Stomach (tissue), 9 donors: ENCODE results near the gene EPN2. TPM values are rescaled to one million over a fixed set of nuclear protein-coding genes. Genes with fewer than 3 reads are reported as not detected.

Experiments
- DNase-seq, 2 donors: peaks; one replicate each; pipeline versions ENCODE4 v3.0.0 to v3.0.0-alpha.2; 2013 to 2019
- H3K27ac ChIP-seq, 5 donors: fragments of 200-600 bp in 4 of 5; sonication (generic) in 4 of 5; one replicate each; pipeline ENCODE4 v1.5.1; 2013 to 2019; ENCODE audit warnings: mild to moderate bottlenecking in 1 of 5, moderate library complexity in 1 of 5
- H3K27me3 ChIP-seq, 3 donors: fragments of 200-600 bp; sonication (generic); one replicate each; pipeline ENCODE4 v1.5.1; 2017 to 2019; ENCODE audit warnings: mixed run types in 1 of 3
- H3K36me3 ChIP-seq, 4 donors: fragments of 200-600 bp; sonication (generic); 1 replicate in 3 of 4; 2 replicates in 1 of 4; pipeline ENCODE4 v1.5.1; 2016 to 2019
- H3K4me1 ChIP-seq, 4 donors: fragments of 200-600 bp; sonication (generic); one replicate each; pipeline ENCODE4 v1.5.1; 2016 to 2019
- H3K4me3 ChIP-seq, 4 donors: fragments of 200-600 bp; sonication (generic) in 3 of 4; one replicate each; pipeline ENCODE4 v1.5.1; 2016 to 2019; ENCODE audit warnings: mild to moderate bottlenecking in 1 of 4
- H3K9me3 ChIP-seq, 4 donors: fragments of 200-600 bp; sonication (generic); one replicate each; pipeline ENCODE4 v1.5.1; 2016 to 2019
- EP300 ChIP-seq: sonication (generic); formaldehyde crosslinking; IDR thresholded peaks from one replicate; pipeline ENCODE4 v1.6.1; 2017; ENCODE audit warnings: antibody characterized with exemption
- POLR2A ChIP-seq, 4 donors: fragments of 450-650 bp; IDR thresholded peaks; one replicate each; pipeline ENCODE4 v1.6.1; 2016; ENCODE audit warnings: antibody characterized with exemption in 4 of 4, control low read depth in 2 of 4, mild to moderate bottlenecking in 1 of 4, moderate library complexity in 1 of 4
- POLR2AphosphoS5 ChIP-seq, 3 donors: sonication (generic); formaldehyde crosslinking; IDR thresholded peaks; one replicate each; pipeline ENCODE4 v1.6.1; 2016; ENCODE audit warnings: antibody characterized with exemption in 3 of 3
- WGBS, 5 donors: extraction: QIAGEN DNeasy Blood & Tissue Kit in 3 of 5; methylation state at CpG; one replicate each; pipeline versions ENCODE4 v1.1.5 to v1.1.7; 2013 to 2018; 5-methylcytosine and 5-hydroxymethylcytosine counted together
- intact Hi-C: fragments of 100-400 bp; cut with DNase I; formaldehyde crosslinking; loops from one replicate; pipeline ENCODE4 v1.15.1; 2023; ENCODE audit warnings: low total_unique reads
- polyA plus RNA-seq, 3 donors: library from polyadenylated mRNA; stranded (reverse); fragments of 200-250 nt; gene quantifications; one replicate each; pipeline ENCODE4 v1.2.3, GENCODE V29; 2013
- total RNA-seq, 5 donors: library from RNA; depleted of rRNA; stranded (reverse); fragments of >200 nt; gene quantifications; one replicate each; pipeline versions ENCODE4 v1.1.0 to v1.2.3, GENCODE V29; 2014 to 2016
- TF ChIP-seq, protein P1 (sequence below), 7 experiments: fragments of 450-650 bp in 4 of 7; fragments of 200-600 bp in 3 of 7; sonication (generic) in 3 of 7; IDR thresholded peaks; one replicate each; pipeline ENCODE4 v1.5.1; 2016 to 2019; ENCODE audit warnings: antibody characterized with exemption in 7 of 7, control low read depth in 2 of 7, mild to moderate bottlenecking in 1 of 7
- donor health status: healthy with polysubstance abuse.
- donor health status: Bipolar disorder and iron deficiency.
- donor health status: healthy.

The EPN2 gene
- total and polyA plus RNA-seq, 8 donors = 10.7 to 71.9 (median 25.7) TPM

DNA sequence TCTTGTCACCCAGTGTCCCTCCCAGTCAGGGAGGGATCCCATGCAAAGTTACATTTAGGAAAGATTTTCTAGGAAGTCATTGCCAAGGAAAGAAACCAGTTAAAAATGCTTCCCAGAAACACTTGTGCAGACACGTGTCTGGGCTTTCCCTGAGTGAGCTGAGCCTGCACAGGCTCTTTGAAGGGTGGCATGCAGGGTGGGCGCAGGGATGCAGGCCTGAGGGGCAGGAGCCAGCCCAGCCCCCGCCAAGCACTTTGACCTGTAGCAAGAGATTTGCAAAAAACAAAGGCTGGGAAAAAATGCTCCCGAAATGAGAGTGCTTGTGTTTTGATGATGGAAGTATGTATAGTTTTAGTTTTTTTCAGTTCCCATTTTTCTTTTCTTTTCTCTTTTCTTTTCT is 73.0 kb downstream of the EPN2 start:
- intact Hi-C loops = no loop called here
- Histone ChIP-seq H3K4me3 (no peak overlapping the region), H3K27me3 (no peaks in the 10 kb centered on the region), H3K9me3 (no peaks in the 10 kb centered on the region), H3K27ac (no peak overlapping the region), H3K36me3 (peaks cover 27 to 56% (median 52%) of the 10 kb centered on the region in 4 donors), H3K4me1 (peaks cover 6 to 26% (median 17%) of the 10 kb centered on the region in 4 donors)
- 71 to 93% (median 85%) methylated on average over 4 of the region's 4 CpGs for WGBS, 5 donors
- TF ChIP-seq EP300 (no peak), POLR2AphosphoS5 (IDR thresholded peaks at IDR 0.05) (no peak), POLR2A (IDR thresholded peaks at IDR 0.05) (no peak)
- TF ChIP-seq, protein P1, sequence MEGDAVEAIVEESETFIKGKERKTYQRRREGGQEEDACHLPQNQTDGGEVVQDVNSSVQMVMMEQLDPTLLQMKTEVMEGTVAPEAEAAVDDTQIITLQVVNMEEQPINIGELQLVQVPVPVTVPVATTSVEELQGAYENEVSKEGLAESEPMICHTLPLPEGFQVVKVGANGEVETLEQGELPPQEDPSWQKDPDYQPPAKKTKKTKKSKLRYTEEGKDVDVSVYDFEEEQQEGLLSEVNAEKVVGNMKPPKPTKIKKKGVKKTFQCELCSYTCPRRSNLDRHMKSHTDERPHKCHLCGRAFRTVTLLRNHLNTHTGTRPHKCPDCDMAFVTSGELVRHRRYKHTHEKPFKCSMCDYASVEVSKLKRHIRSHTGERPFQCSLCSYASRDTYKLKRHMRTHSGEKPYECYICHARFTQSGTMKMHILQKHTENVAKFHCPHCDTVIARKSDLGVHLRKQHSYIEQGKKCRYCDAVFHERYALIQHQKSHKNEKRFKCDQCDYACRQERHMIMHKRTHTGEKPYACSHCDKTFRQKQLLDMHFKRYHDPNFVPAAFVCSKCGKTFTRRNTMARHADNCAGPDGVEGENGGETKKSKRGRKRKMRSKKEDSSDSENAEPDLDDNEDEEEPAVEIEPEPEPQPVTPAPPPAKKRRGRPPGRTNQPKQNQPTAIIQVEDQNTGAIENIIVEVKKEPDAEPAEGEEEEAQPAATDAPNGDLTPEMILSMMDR (IDR thresholded peaks at IDR 0.05) = no peak
- no peak for DNase-seq

DNA sequence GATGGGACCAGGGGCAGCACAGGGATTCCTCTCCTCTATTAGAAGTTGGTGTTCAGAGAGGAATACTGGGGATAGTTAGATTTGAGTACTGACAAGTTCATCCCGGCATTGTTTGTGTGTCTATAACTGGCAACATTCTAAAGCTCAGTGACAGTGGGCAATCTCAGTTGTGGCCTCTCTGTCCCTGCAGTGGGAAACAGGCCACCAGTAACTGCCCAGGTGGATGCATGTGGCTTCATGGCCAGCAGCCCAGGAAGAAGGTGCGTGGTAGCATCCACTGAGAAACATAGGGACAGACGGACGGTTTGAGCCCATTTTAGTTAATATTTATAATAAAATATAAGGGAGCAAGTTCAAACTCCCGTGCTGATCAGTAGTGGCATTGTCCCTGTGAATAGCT is 73.8 kb downstream of the EPN2 start:
- H3K4me1 ChIP-seq = peaks cover 6 to 18% (median 13%) of the 10 kb centered on the region in 4 donors

DNA sequence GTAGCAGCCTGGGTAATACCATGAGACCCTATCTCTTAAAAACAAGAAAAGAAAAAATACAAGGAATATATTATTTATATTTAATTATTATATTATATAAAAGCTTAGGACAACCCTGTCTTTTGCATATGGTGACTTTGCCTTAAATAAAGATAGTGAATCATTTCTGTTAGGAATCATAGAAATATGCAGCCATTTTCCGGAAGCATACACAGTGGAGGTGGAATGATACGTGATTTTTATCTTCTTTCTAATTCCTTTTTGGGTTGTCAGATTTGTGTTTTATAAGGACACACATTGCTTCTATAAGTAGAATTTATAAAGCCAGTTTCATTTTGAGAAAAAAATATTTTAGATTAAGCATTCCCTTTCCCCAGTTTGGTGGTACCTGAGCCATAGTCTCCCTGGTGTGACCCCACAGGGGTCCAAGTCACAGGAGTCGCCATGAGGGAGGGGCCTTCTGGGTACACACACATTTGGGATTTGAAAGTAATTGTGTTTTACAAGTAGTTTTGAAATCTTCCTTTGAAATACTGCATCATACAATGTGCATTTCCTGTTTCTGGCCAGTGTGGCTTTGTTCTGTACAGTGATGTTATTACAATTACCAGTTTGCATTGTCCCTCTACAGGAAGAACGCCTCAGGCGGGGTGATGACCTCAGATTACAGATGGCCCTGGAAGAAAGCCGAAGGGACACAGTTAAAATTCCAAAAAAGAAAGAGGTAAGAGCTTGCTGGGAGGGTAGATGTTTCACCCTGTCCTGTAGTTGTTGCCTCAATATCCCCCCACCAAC is 74.5 kb downstream of the EPN2 start:
- Histone ChIP-seq H3K36me3 (peaks cover 27 to 65% (median 63%) of the 10 kb centered on the region in 4 donors), H3K9me3 (no peaks in the 10 kb centered on the region), H3K4me1 (peaks cover 3 to 14% (median 7%) of the 10 kb centered on the region in 4 donors), H3K27me3 (no peaks in the 10 kb centered on the region), H3K4me3 (no peak overlapping the region), H3K27ac (peak overlapping the region in 1 of 5 donors; percentile 41)
- TF ChIP-seq POLR2A (IDR thresholded peaks at IDR 0.05) = no peak
- TF ChIP-seq EP300 = no peak
- TF ChIP-seq POLR2AphosphoS5 (IDR thresholded peaks at IDR 0.05) = no peak
- intact Hi-C loops = no loop called here
- DNase-seq = no peak
- 79 to 86% (median 82%) methylated on average over 6 of the region's 6 CpGs for WGBS, 5 donors

More for the DNA sequence above, 73.8 kb downstream of the EPN2 start:
- Histone ChIP-seq H3K9me3 (no peaks in the 10 kb centered on the region), H3K27me3 (no peaks in the 10 kb centered on the region), H3K36me3 (peaks cover 27 to 65% (median 60%) of the 10 kb centered on the region in 4 donors), H3K27ac (no peak overlapping the region), H3K4me3 (no peak overlapping the region)
- intact Hi-C loops = no loop called here
- DNase-seq = no peak
- 80 to 98% (median 94%) methylated on average over 5 of the region's 5 CpGs for WGBS, 5 donors
- TF ChIP-seq POLR2AphosphoS5 (IDR thresholded peaks at IDR 0.05) (no peak), EP300 (no peak), POLR2A (IDR thresholded peaks at IDR 0.05) (no peak)
- TF ChIP-seq, protein P1 (IDR thresholded peaks at IDR 0.05) = no peak

DNA sequence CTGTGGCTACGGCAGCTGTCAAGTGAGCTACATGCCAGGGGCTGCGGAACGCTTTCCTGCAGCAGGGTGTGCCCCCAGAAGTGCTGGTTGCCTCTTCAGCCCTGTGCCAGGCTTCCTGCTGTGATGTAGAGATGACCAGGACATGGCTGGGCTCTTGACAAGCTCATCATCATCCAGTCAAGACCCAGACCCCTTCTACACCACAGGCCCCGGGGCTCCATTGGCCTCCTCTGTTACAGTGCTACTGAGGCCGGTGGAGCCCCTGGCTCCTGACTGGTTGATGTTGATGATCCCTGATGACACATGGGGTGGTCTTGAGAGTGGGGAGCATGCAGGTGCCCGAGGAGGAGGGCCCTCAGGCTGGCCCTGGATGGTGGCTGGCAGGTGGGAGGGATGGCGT is 75.2 kb downstream of the EPN2 start:
- H3K4me1 ChIP-seq = peaks cover 0 to 18% (median 2%) of the 10 kb centered on the region in 4 donors
- 90 to 96% (median 93%) methylated on average over 7 of the region's 7 CpGs for WGBS, 5 donors
- H3K9me3 ChIP-seq = no peaks in the 10 kb centered on the region
- peaks cover 27 to 71% (median 65%) of the 10 kb centered on the region in 4 donors for H3K36me3 ChIP-seq
- intact Hi-C loops = no loop called here
- no peak for DNase-seq
- no peaks in the 10 kb centered on the region for H3K27me3 ChIP-seq
- H3K27ac ChIP-seq = peak overlapping the region in 1 of 5 donors; percentile 41
- TF ChIP-seq EP300 = no peak
- TF ChIP-seq, protein P1 (IDR thresholded peaks at IDR 0.05) = no peak
- TF ChIP-seq POLR2A (IDR thresholded peaks at IDR 0.05) = no peak
- no peak for TF ChIP-seq POLR2AphosphoS5 (IDR thresholded peaks at IDR 0.05)
- H3K4me3 ChIP-seq = no peak overlapping the region
